HepG2 (cell line): ENCODE measurements around the gene MEI1. TPM values are rescaled to one million over a fixed set of nuclear protein-coding genes. Genes with fewer than 3 reads are reported as not detected.
"Not testable (repeated sequence)": the region's sequence is repeated elsewhere in the genome, so short reads cannot be mapped to it uniquely, and the experiment has no call there.

Source experiments
- ATAC-seq: fragments of 200-7000 bp; cut with Tn5 transposase; 3 replicates; pipeline ENCODE4 v1.9.1; 2020; ENCODE audit warnings: mild to moderate bottlenecking, moderate library complexity
- BruUV-seq: library from RNA; stranded (reverse); fragments of 400-500 nt; replicated peaks from 2 replicates; lab custom pipeline; 2021; lab: Mats Ljungman, UMichigan
- CTCF ChIA-PET: fragments of 300-600 bp; formaldehyde crosslinking; extraction: SDS; loops from one replicate; lab custom pipeline; 2021; ENCODE audit warnings: low total read pairs, inconsistent platforms, low intra/inter-chr PET ratio; lab: Yijun Ruan, JAX
- POLR2A ChIA-PET: fragments of 350-600 bp; sonication (Branson Sonifier 250); formaldehyde crosslinking; loops from one replicate; lab custom pipeline; 2020; ENCODE audit warnings: antibody characterized with exemption, inconsistent platforms; lab: Yijun Ruan, JAX
- DNase-seq: peaks from one replicate; pipeline ENCODE4 v3.0.0-alpha.2; 2015; ENCODE audit warnings: low spot score
- FAIRE-seq: peaks from 3 replicates; lab custom pipeline; 2011; peaks lifted over from hg19 to GRCh38; lab: Jason Lieb, UNC
- H2AFZ ChIP-seq: one replicate; pipeline ENCODE4 v1.6.1; 2011; ENCODE audit warnings: low read length, inconsistent platforms
- H3K27ac ChIP-seq: fragments of 300-600 bp; 3 replicates; pipeline ENCODE4 v1.8.0; 2011; ENCODE audit warnings: mixed run types, mild to moderate bottlenecking, mixed read lengths, low read length, inconsistent platforms; ENCODE audit not compliant: insufficient read depth; ENCODE audit errors: extremely low read length
- H3K27me3 ChIP-seq, 2 experiments: fragments of 200-600 bp in 1 of 2; 2 replicates in 1 of 2; 3 replicates in 1 of 2; pipeline versions ENCODE4 v1.6.0 to v1.8.0; 2011; ENCODE audit warnings: low read length in 2 of 2, mild to moderate bottlenecking in 2 of 2, moderate library complexity in 2 of 2, inconsistent platforms in 1 of 2; ENCODE audit not compliant: insufficient read depth in 2 of 2, control insufficient read depth in 1 of 2
- H3K36me3 ChIP-seq, 2 experiments: fragments of 200-600 bp in 1 of 2; replicated peaks in 1 of 2; 2 replicates in 1 of 2; 3 replicates in 1 of 2; pipeline versions ENCODE4 v1.5.1 to v1.8.0; 2011; ENCODE audit warnings: low read length in 2 of 2, inconsistent platforms in 1 of 2; ENCODE audit not compliant: insufficient read depth in 2 of 2, control insufficient read depth in 1 of 2
- H3K4me1 ChIP-seq: 2 replicates; pipeline ENCODE4 v1.5.1; 2012; ENCODE audit warnings: low read length, inconsistent platforms; ENCODE audit not compliant: insufficient read depth
- H3K4me2 ChIP-seq: 2 replicates; pipeline ENCODE4 v1.6.0; 2011; ENCODE audit warnings: low read depth, low read length, inconsistent platforms
- H3K4me3 ChIP-seq, 3 experiments: fragments of 200-600 bp in 1 of 3; sonication (generic), shearing (Covaris generic) in 1 of 3; replicated peaks in 1 of 3; 2 replicates each; pipeline ENCODE4 v1.5.1; 2011 to 2016; ENCODE audit warnings: low read length in 3 of 3, inconsistent platforms in 2 of 3, low read depth in 2 of 3, mild to moderate bottlenecking in 2 of 3, control low read depth in 1 of 3, mixed read lengths in 1 of 3; ENCODE audit not compliant: insufficient read depth in 1 of 3
- H3K79me2 ChIP-seq: one replicate; pipeline ENCODE4 v1.6.1; 2011; ENCODE audit warnings: low read length, inconsistent platforms; ENCODE audit not compliant: insufficient read depth
- H3K9ac ChIP-seq: 2 replicates; pipeline ENCODE4 v1.6.0; 2011; ENCODE audit warnings: mild to moderate bottlenecking, low read depth, low read length, inconsistent platforms; ENCODE audit not compliant: insufficient read depth
- H3K9me3 ChIP-seq: 2 replicates; pipeline ENCODE4 v1.5.1; 2012; ENCODE audit warnings: mild to moderate bottlenecking, low read length
- H4K20me1 ChIP-seq: 2 replicates; pipeline ENCODE4 v1.6.0; 2011; ENCODE audit warnings: inconsistent platforms, mild to moderate bottlenecking, low read length, moderate library complexity; ENCODE audit not compliant: insufficient read depth
- NR1H2 ChIP-seq: sonication (generic); formaldehyde crosslinking; IDR thresholded peaks from 2 replicates; pipeline ENCODE4 v1.8.1; 2022; ENCODE audit warnings: low read depth, missing genetic modification reagents, borderline replicate concordance
- NR2F6 ChIP-seq, 2 experiments: IDR thresholded peaks; 2 replicates each; pipeline ENCODE4 v1.6.1; 2016; ENCODE audit warnings: antibody characterized with exemption in 1 of 2, mild to moderate bottlenecking in 1 of 2
- RXRB ChIP-seq: IDR thresholded peaks from 2 replicates; pipeline ENCODE4 v1.6.1; 2016; ENCODE audit warnings: borderline replicate concordance, missing genetic modification reagents, missing compliant biosample characterization
- SUZ12 ChIP-seq: fragments of 150-350 bp; IDR thresholded peaks from 2 replicates; pipeline ENCODE4 v1.6.1; 2014; ENCODE audit warnings: low read depth, low read length
- ZBTB14 ChIP-seq: sonication (generic); formaldehyde crosslinking; IDR thresholded peaks from 2 replicates; pipeline ENCODE4 v1.4.0; 2020; ENCODE audit warnings: missing genetic modification reagents
- ZBTB20 ChIP-seq: sonication (generic); formaldehyde crosslinking; IDR thresholded peaks from 2 replicates; pipeline ENCODE4 v1.8.1; 2023; ENCODE audit warnings: missing genetic modification reagents, low read depth, mild to moderate bottlenecking, borderline replicate concordance
- ZFP41 ChIP-seq: sonication (generic); formaldehyde crosslinking; IDR thresholded peaks from 2 replicates; pipeline ENCODE4 v1.4.0; 2020; ENCODE audit warnings: mild to moderate bottlenecking, missing genetic modification reagents, borderline replicate concordance
- ZNF331 ChIP-seq: sonication (generic); formaldehyde crosslinking; IDR thresholded peaks from 2 replicates; pipeline ENCODE4 v1.4.0; 2020; ENCODE audit warnings: missing genetic modification reagents
- ZNF33B ChIP-seq: sonication (generic); formaldehyde crosslinking; IDR thresholded peaks from 2 replicates; pipeline ENCODE4 v1.5.1; 2020; ENCODE audit warnings: mild to moderate bottlenecking, missing genetic modification reagents
- ZNF432 ChIP-seq: sonication (generic); formaldehyde crosslinking; IDR thresholded peaks from 2 replicates; pipeline ENCODE4 v1.5.0; 2020; ENCODE audit warnings: missing genetic modification reagents, mild to moderate bottlenecking, borderline replicate concordance
- WGBS: methylation state at CpG from one replicate; pipeline ENCODE4 v1.1.6; 2017; ENCODE audit warnings: low lambda C conversion rate; 5-methylcytosine and 5-hydroxymethylcytosine counted together
- in situ Hi-C: cut with HindIII; loops from 2 replicates; pipeline ENCODE4 v1.10.0; 2017; ENCODE audit warnings: low pct_unique_long_range_greater_than_20kb; ENCODE audit not compliant: extremely low pct_ligation_motif_present
- intact Hi-C: fragments of 100-400 bp; cut with micrococcal nuclease; formaldehyde crosslinking; loops from one replicate; pipeline ENCODE4 v1.10.0; 2022; ENCODE audit not compliant: unreplicated experiment
- polyA plus RNA-seq, 8 experiments: library from polyadenylated mRNA; depleted of rRNA in 3 of 8; stranded (reverse) in 7 of 8; unstranded in 1 of 8; fragments of >200 nt; fragmentation: Illumina TruSeq in 4 of 8; extraction: Trizol in 4 of 8; gene quantifications; 2 replicates each; pipeline versions ENCODE4 v1.2.1 to v1.2.3, GENCODE V29; 2011 to 2016; ENCODE audit warnings: low read depth in 4 of 8, missing spikeins in 1 of 8, mixed read lengths in 1 of 8; ENCODE audit not compliant: insufficient read depth in 1 of 8
- total RNA-seq, 5 experiments: library from RNA; depleted of rRNA; stranded (reverse); fragments of >200 nt; fragmentation: Illumina TruSeq; extraction: Trizol; gene quantifications; 2 replicates each; pipeline ENCODE4 v1.2.3, GENCODE V29; 2016; ENCODE audit warnings: low read depth in 1 of 5

MEI1 gene
- total and polyA plus RNA-seq, 2 of the 13 experiments (the other 11 are each of a cell fraction or from before 2014, with no cell fraction given) = 0.75 to 1.9 TPM

GRCh38 chr22:41732096-41732772 lies 32.9 kb downstream of the MEI1 start:
- Histone ChIP-seq H4K20me1 (no peaks in the 10 kb centered on the region), H3K4me2 (no peak overlapping the region), H3K4me1 (peaks cover 9% of the 10 kb centered on the region; the same call in 1 of the 2 replicates), H3K79me2 (no peaks in the 10 kb centered on the region), H3K9ac (no peak overlapping the region), H3K27me3 (peaks cover 0 to 8% of the 10 kb centered on the region in 2 experiments; a peak in 2 of 5 replicates), H3K9me3 (no peaks in the 10 kb centered on the region), H3K27ac (no peak overlapping the region), H3K4me3 (no peak overlapping the region), H2AFZ (no peak overlapping the region), H3K36me3 (no peaks in the 10 kb centered on the region)
- WGBS = 13% methylated on average over 6 of the region's 7 CpGs
- ChIA-PET POLR2A (no interaction called here), CTCF (no interaction called here)
- intact Hi-C loops = no loop called here
- in situ Hi-C loops = no loop called here
- ATAC-seq = no peak
- no peak for FAIRE-seq
- no TSS peak for BruUV-seq
- no peak for TF ChIP-seq RXRB (CRISPR knock-in tag)
- no peak for TF ChIP-seq ZBTB20 (CRISPR knock-in tag)
- TF ChIP-seq ZNF331 (CRISPR knock-in tag) = no peak
- no peak for TF ChIP-seq NR1H2 (CRISPR knock-in tag)
- no peak for TF ChIP-seq SUZ12
- no peak for TF ChIP-seq ZFP41
- TF ChIP-seq ZNF432 (CRISPR knock-in tag) = no peak
- TF ChIP-seq ZNF33B = no peak
- TF ChIP-seq ZBTB14 = no peak
- no peak for TF ChIP-seq NR2F6 (IDR thresholded peaks at IDR 0.05)
- no peak for TF ChIP-seq NR2F6 (CRISPR knock-in tag; IDR thresholded peaks at IDR 0.05)
- DNase-seq = no peak

GRCh38 chr22:41733241-41733640 lies 33.9 kb downstream of the MEI1 start:
- DNase-seq, H3K4me1 ChIP-seq, H3K9ac ChIP-seq, H2AFZ ChIP-seq, H3K27ac ChIP-seq, H3K4me2 ChIP-seq, POLR2A ChIA-PET, H3K27me3 ChIP-seq, H3K79me2 ChIP-seq, H3K4me3 ChIP-seq, BruUV-seq, ATAC-seq, intact Hi-C loops, CTCF ChIA-PET, H3K36me3 ChIP-seq, in situ Hi-C loops, FAIRE-seq, H3K9me3 ChIP-seq, H4K20me1 ChIP-seq: not testable (repeated sequence)
- 68% methylated on average over 4 of the region's 4 CpGs for WGBS
